ENCODE results near the gene ACAT2. TPM values are rescaled to one million over a fixed set of nuclear protein-coding genes. Genes with fewer than 3 reads are reported as not detected.

The ACAT2 gene
- total RNA-seq, result 13.6 and 41.2 TPM in 2 replicates

DNA sequence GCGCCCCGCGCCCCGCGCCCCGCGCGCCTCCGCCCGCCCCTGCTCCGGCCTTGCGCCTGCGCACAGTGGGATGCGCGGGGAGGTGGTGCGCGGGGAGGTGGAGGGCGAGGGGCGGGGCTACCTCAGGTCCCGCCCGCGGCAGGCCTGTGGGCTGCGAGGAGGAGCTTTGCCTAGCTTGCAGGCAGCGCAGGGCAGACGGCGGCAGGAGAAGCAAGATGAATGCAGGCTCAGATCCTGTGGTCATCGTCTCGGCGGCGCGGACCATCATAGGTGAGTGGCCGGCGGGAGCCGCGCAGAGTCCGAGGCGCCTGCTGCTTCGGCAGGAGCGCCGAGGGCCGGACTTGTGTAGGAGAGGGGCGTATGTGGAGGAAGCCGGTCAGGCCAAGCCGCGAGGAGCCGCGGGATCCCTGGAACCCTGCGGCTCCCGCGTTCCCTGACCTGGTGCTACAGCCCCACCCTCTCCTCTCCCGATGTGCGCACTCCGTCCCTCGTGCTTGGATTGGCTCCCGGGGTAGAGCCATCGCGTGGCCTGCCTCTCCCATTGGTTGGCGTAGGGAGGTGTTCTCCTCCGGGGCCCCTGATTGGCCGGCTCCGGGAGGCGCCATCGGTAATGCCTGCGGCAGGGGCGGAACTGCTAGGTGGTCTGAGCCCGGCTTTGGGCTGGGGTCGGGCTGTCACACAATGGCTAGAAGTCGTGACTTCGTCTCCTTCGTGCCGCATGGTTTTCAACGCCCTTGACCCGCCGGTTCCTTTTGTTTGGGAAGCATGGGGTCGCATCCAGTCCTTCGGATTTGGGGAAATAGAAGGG lies at the start of gene ACAT2:
ACAT2 (plus strand) TSS at position 173 of the 808 bp plus-strand sequence; CDS start at position 216, 43 bp downstream.

GRCh38 chr6:159726918-159727716 lies 34.7 kb upstream of the ACAT2 start, which contains the start of gene WTAP:
Gene WTAP (plus strand): TSS chr6:159727506. CDS start chr6:159736266, 8,760 bp downstream.

GRCh38 chr6:159789377-159790148 lies 27.7 kb downstream of the ACAT2 start, which contains the start of gene TCP1:
Gene TCP1 (minus strand): TSS chr6:159789602. CDS start chr6:159789468, 134 bp downstream.

DNA sequence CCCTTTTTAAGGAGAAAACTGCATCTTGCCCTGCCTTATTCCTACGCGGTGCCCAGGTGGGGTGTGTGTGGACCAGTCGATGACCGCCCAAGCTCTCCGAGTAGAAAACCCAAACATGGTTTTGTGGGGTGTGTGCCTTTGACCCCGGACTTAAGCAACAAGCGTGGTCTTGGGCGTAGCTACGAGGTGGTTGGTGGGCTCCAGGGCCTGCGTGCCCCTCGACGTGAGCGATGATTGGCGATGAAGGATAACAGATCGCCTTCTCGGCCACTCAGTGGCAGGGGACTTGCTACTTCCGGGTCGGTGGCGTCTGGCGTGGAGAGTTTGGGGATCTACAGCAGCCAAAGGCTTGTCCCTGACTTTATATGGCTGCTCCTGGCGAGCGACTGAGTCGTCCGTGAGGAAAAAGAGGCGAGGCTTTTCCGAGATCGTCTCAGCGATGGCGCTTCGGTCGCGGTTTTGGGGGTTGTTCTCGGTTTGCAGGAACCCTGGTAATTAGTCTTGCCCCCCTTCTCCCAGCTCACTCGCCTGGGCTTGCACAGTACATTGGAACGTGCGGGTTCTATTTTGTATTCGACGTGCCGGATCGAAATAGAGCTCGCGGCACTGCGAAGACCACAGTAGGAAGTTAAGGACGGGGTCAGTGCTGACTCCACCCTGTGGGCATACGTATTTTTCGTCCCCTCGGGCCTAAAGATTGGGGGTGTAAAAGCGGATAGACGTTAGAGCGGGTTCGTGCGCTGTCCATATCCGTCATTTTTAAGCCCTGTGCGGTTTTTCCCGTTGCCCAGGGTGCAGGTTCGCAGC lies 28.5 kb downstream of the ACAT2 start, which contains the start of gene MRPL18:
MRPL18 (plus strand) TSS at position 319 of the 807 bp plus-strand sequence; CDS start at position 440, 121 bp downstream.

GRCh38 chr6:159800141-159800865 lies 38.5 kb downstream of the ACAT2 start, which contains the start of gene PNLDC1:
Gene PNLDC1 (plus strand): TSS chr6:159800276. CDS start chr6:159800308, 32 bp downstream.

Other genes starting within 250 kb of the ACAT2 start
- gene SOD2, start 68.8 kb upstream of the ACAT2 start, total RNA-seq, result 48.2 and 112 TPM in 2 replicates
- 40.3 and 46.0 TPM in 2 replicates for gene WTAP, start 34.5 kb upstream of the ACAT2 start, total RNA-seq
- 116 and 228 TPM in 2 replicates for gene TCP1, start 27.6 kb downstream of the ACAT2 start, total RNA-seq
- gene MRPL18, start 28.4 kb downstream of the ACAT2 start, total RNA-seq, result 48.2 and 99.2 TPM in 2 replicates
- gene PNLDC1, start 38.2 kb downstream of the ACAT2 start, total RNA-seq, result 0.13 TPM in 1 of 2 replicates, not detected in the other
- not detected in 2 replicates for gene MAS1, start 128.9 kb downstream of the ACAT2 start, total RNA-seq
- gene IGF2R, start 207.0 kb downstream of the ACAT2 start, total RNA-seq, result 86.4 and 111 TPM in 2 replicates

Data from mesangial cell (primary cell).